K562 (cell line): ENCODE results near the gene NIPA2. TPM values are rescaled to one million over a fixed set of nuclear protein-coding genes. Genes with fewer than 3 reads are reported as not detected.
A peak's percentile ranks its signal among the peaks of the same experiment; 100 is the strongest.

Experiments
- ATAC-seq: fragments of 200-7000 bp; cut with Tn5 transposase; 3 replicates; pipeline ENCODE4 v1.9.1; 2020; ENCODE audit warnings: moderate library complexity
- BruUV-seq: library from RNA; stranded (reverse); fragments of 400-500 nt; replicated peaks from 2 replicates; lab custom pipeline; 2021; lab: Mats Ljungman, UMichigan
- CTCF ChIA-PET: fragments of 300-600 bp; formaldehyde crosslinking; extraction: SDS; loops from one replicate; lab custom pipeline; 2021; ENCODE audit warnings: low intra/inter-chr PET ratio; lab: Yijun Ruan, JAX
- POLR2A ChIA-PET: fragments of 300-600, 350-650 bp; sonication (Branson Sonifier 250); formaldehyde crosslinking; extraction: SDS; loops from one replicate; lab custom pipeline; 2021; ENCODE audit warnings: antibody characterized with exemption, inconsistent platforms; lab: Yijun Ruan, JAX
- DNase-seq, 4 experiments: peaks; one replicate each; pipeline versions ENCODE4 v3.0.0 to v3.0.0-alpha.2; 2011 to 2018; ENCODE audit warnings: low spot score in 3 of 4, mixed read lengths in 3 of 4; ENCODE audit errors: extremely low read depth in 1 of 4
- FAIRE-seq: peaks from 2 replicates; lab custom pipeline; 2011; peaks lifted over from hg19 to GRCh38; lab: Jason Lieb, UNC
- H2AFZ ChIP-seq: 2 replicates; pipeline ENCODE4 v1.6.0; 2011; ENCODE audit warnings: low read depth, low read length, control low read depth, inconsistent platforms
- H3K27ac ChIP-seq: fragments of 200-600 bp; 3 replicates; pipeline ENCODE4 v1.8.0; 2011; ENCODE audit warnings: low read depth, mild to moderate bottlenecking, control low read depth, inconsistent platforms, low read length, moderate library complexity, mixed read lengths; ENCODE audit errors: extremely low read depth
- H3K27me3 ChIP-seq, 2 experiments: fragments of 300-600 bp in 1 of 2; 2 replicates in 1 of 2; 3 replicates in 1 of 2; pipeline versions ENCODE4 v1.6.0 to v1.8.0; 2011; ENCODE audit warnings: inconsistent platforms in 2 of 2, low read length in 2 of 2, mild to moderate bottlenecking in 1 of 2, mixed read lengths in 1 of 2, moderate library complexity in 1 of 2; ENCODE audit not compliant: control insufficient read depth in 2 of 2, insufficient read depth in 2 of 2
- H3K36me3 ChIP-seq: fragments of 300-600 bp; 3 replicates; pipeline ENCODE4 v1.8.0; 2011; ENCODE audit warnings: mild to moderate bottlenecking, low read length, inconsistent platforms; ENCODE audit not compliant: control insufficient read depth, insufficient read depth
- H3K4me1 ChIP-seq, 2 experiments: fragments of 200-600 bp in 1 of 2; replicated peaks in 1 of 2; 2 replicates in 1 of 2; 3 replicates in 1 of 2; pipeline versions ENCODE4 v1.5.1 to v1.8.0; 2011; ENCODE audit warnings: inconsistent platforms in 2 of 2, low read length in 2 of 2, mild to moderate bottlenecking in 1 of 2, mixed read lengths in 1 of 2, moderate library complexity in 1 of 2; ENCODE audit not compliant: control insufficient read depth in 2 of 2, insufficient read depth in 2 of 2
- H3K4me2 ChIP-seq: 2 replicates; pipeline ENCODE4 v1.6.1; 2011; ENCODE audit warnings: low read length, control low read depth, inconsistent platforms, mixed read lengths; ENCODE audit not compliant: insufficient read depth
- H3K4me3 ChIP-seq: fragments of 200-600 bp; sonication (generic), shearing (Covaris generic); 2 replicates; pipeline ENCODE4 v1.5.1; 2016; ENCODE audit warnings: control low read depth, inconsistent platforms
- H3K79me2 ChIP-seq: fragments of 200-600 bp; 3 replicates; pipeline ENCODE4 v1.8.0; 2011; ENCODE audit warnings: low read length, inconsistent platforms; ENCODE audit not compliant: control insufficient read depth, insufficient read depth
- H3K9ac ChIP-seq, 2 experiments: 2 replicates each; pipeline versions ENCODE4 v1.6.0 to v1.6.1; 2011; ENCODE audit warnings: low read depth in 2 of 2, low read length in 2 of 2, control low read depth in 1 of 2, inconsistent platforms in 1 of 2, mild to moderate bottlenecking in 1 of 2, mixed read lengths in 1 of 2; ENCODE audit not compliant: insufficient read depth in 1 of 2
- H3K9me1 ChIP-seq: one replicate; pipeline ENCODE4 v1.6.0; 2011; ENCODE audit warnings: inconsistent platforms, mild to moderate bottlenecking, low read length, moderate library complexity; ENCODE audit not compliant: control insufficient read depth, insufficient read depth
- H3K9me3 ChIP-seq: replicated peaks from 2 replicates; pipeline ENCODE4 v1.5.1; 2011; ENCODE audit warnings: low read depth, low read length, inconsistent platforms; ENCODE audit not compliant: control insufficient read depth, insufficient read depth
- H4K20me1 ChIP-seq: replicated peaks from 2 replicates; pipeline ENCODE4 v1.6.1; 2011; ENCODE audit warnings: low read length, inconsistent platforms, mixed read lengths; ENCODE audit not compliant: control insufficient read depth, insufficient read depth
- ATF2 ChIP-seq: sonication (generic); formaldehyde crosslinking; IDR thresholded peaks from 2 replicates; pipeline ENCODE4 v1.8.1; 2022; ENCODE audit warnings: missing genetic modification reagents
- ELF1 ChIP-seq: fragments of 200-800 bp; sonication (Bioruptor generic); IDR thresholded peaks from 2 replicates; pipeline ENCODE4 v1.6.1; 2016; ENCODE audit warnings: missing genetic modification characterization, missing compliant biosample characterization
- GATA2 ChIP-seq: sonication (generic); formaldehyde crosslinking; IDR thresholded peaks from 2 replicates; pipeline ENCODE4 v1.4.0; 2020; ENCODE audit warnings: mild to moderate bottlenecking, missing genetic modification reagents
- MTA2 ChIP-seq: fragments of 450-650 bp; IDR thresholded peaks from 2 replicates; pipeline ENCODE4 v1.6.1; 2016; ENCODE audit warnings: low read depth
- NCOR1 ChIP-seq: fragments of 450-650 bp; IDR thresholded peaks from 2 replicates; pipeline ENCODE4 v1.6.1; 2016; ENCODE audit warnings: mild to moderate bottlenecking, moderate library complexity
- NFIX ChIP-seq: fragments of 250-450 bp; sonication (Bioruptor Pico); IDR thresholded peaks from 2 replicates; pipeline ENCODE4 v1.4.0; 2020; ENCODE audit warnings: low read depth, mild to moderate bottlenecking, moderate library complexity
- POLR2B ChIP-seq: fragments of 450-650 bp; IDR thresholded peaks from 2 replicates; pipeline ENCODE4 v1.6.1; 2018; ENCODE audit warnings: low read depth; ENCODE audit not compliant: partially characterized antibody
- TEAD1 ChIP-seq, 2 experiments: fragments of 450-650 bp in 1 of 2; sonication (generic) in 1 of 2; formaldehyde crosslinking; IDR thresholded peaks; 2 replicates each; pipeline versions ENCODE4 v1.4.0 to v1.8.0; 2020 to 2022; ENCODE audit warnings: mild to moderate bottlenecking in 2 of 2, missing genetic modification reagents in 1 of 2
- WGBS: fragments of 100-300 bp; shearing (Covaris generic); methylation state at CpG from one replicate; pipeline ENCODE4 v1.1.6; 2016; ENCODE audit warnings: low coverage, mixed read lengths; ENCODE audit not compliant: insufficient coverage; ENCODE audit errors: missing lambda C conversion rate; 5-methylcytosine and 5-hydroxymethylcytosine counted together
- in situ Hi-C: fragments of 300-500 bp; cut with MboI; formaldehyde crosslinking; loops from 4 replicates; pipeline ENCODE4 v1.15.0; 2018; ENCODE audit warnings: inconsistent platforms, mixed read lengths
- intact Hi-C: fragments of 100-400 bp; cut with micrococcal nuclease; formaldehyde crosslinking; loops from 2 replicates; pipeline ENCODE4 v1.14.2; 2022
- polyA plus RNA-seq, 8 experiments: library from polyadenylated mRNA; depleted of rRNA in 4 of 8; stranded (reverse) in 5 of 8; unstranded in 3 of 8; fragments of >200 nt; fragmentation: Nextera tagmentation in 2 of 8; fragmentation: Illumina TruSeq in 1 of 8; extraction: Ambion mirVana in 2 of 8; extraction: Trizol in 1 of 8; gene quantifications; 2 replicates each; pipeline versions ENCODE4 v1.2.1 to v1.2.3, GENCODE V29; 2011 to 2014; ENCODE audit warnings: inconsistent platforms in 1 of 8, missing spikeins in 1 of 8
- total RNA-seq, 7 experiments: library from RNA; depleted of rRNA in 6 of 7; stranded (reverse); fragments of >200 nt in 6 of 7; fragmentation: Illumina TruSeq in 2 of 7; extraction: Trizol in 2 of 7; gene quantifications; 2 replicates each; pipeline versions ENCODE4 v1.2.1 to v1.2.3, GENCODE V29; 2011 to 2021; ENCODE audit warnings: low replicate concordance in 1 of 7

Gene NIPA2
- total and polyA plus RNA-seq, 9 of the 15 experiments (the other 6 are each of a cell fraction or from before 2014, with no cell fraction given): 18.7 to 107 (median 87.3) TPM

- TF ChIP-seq GATA2 (CRISPR knock-in tag) (peak; percentile 41; the same call in 1 of the 2 replicates), MTA2 (peak; percentile 32; the same call in 1 of the 2 replicates), NCOR1 (no peak; the same call in 1 of the 2 replicates)
Measured at GRCh38 chr15:22892333-22892732, 53.9 kb downstream of the NIPA2 start (continued).

GRCh38 chr15:22893081-22893480 is 54.6 kb downstream of the NIPA2 start:
- no TSS peak for BruUV-seq
- Histone ChIP-seq H3K79me2 (no peaks in the 10 kb centered on the region), H3K4me1 (peaks cover 11 to 30% of the 10 kb centered on the region in 2 experiments), H3K4me3 (no peak overlapping the region), H3K27ac (no peak overlapping the region), H3K36me3 (peaks cover 7% of the 10 kb centered on the region; the same call in 2 of the 3 replicates), H3K27me3 (no peaks in the 10 kb centered on the region), H4K20me1 (no peaks in the 10 kb centered on the region), H3K9me3 (no peaks in the 10 kb centered on the region), H3K9ac (no peak overlapping the region), H2AFZ (no peak overlapping the region), H3K9me1 (no peaks in the 10 kb centered on the region), H3K4me2 (no peak overlapping the region)
- in situ Hi-C loops: no loop called here
- CTCF ChIA-PET: no interaction called here
- no peak for FAIRE-seq
- POLR2A ChIA-PET: interaction anchor here (0.6 to 0.7 kb wide), 3 partner anchors 10 to 478 kb away, joined by 3 read pairs; no protein-coding TSS in a partner anchor
- no peak for ATAC-seq
- no peak for DNase-seq
- WGBS: 80% methylated on average over 17 of the region's 17 CpGs
- TF ChIP-seq NFIX (no peak), ELF1 (tag) (no peak), POLR2B (no peak), TEAD1 (CRISPR knock-in tag; IDR thresholded peaks at IDR 0.05) (no peak), ATF2 (CRISPR knock-in tag) (no peak)
- intact Hi-C loops: no loop called here
